B cell (primary cell): ENCODE data around the gene NAT10. TPM values are rescaled to one million over a fixed set of nuclear protein-coding genes. Genes with fewer than 3 reads are reported as not detected.

Source experiments
- ATAC-seq: fragments of 200-7000 bp; cut with Tn5 transposase; one replicate; pipeline ENCODE4 v1.10.0; 2021; ENCODE audit warnings: low read depth, mild to moderate bottlenecking, moderate number of reproducible peaks, moderate library complexity
- CTCF ChIA-PET: fragments of 350-600 bp; sonication (Branson Sonifier 250); formaldehyde crosslinking; loops from one replicate; lab custom pipeline; 2021; ENCODE audit warnings: antibody characterized with exemption, inconsistent platforms; lab: Charles Lee
- POLR2A ChIA-PET: fragments of 350-600 bp; sonication (Branson Sonifier 250); formaldehyde crosslinking; loops from one replicate; lab custom pipeline; 2021; ENCODE audit warnings: antibody characterized with exemption; lab: Charles Lee
- DNase-seq: peaks from one replicate; pipeline ENCODE4 v3.0.0; 2013
- H2AFZ ChIP-seq: 2 replicates; pipeline ENCODE4 v1.6.1; 2012; ENCODE audit warnings: mild to moderate bottlenecking, low read depth, low read length; ENCODE audit not compliant: insufficient read depth, poor library complexity, severe bottlenecking
- H3K27ac ChIP-seq, 2 donors: 1 replicate in 1 of 2; 2 replicates in 1 of 2; pipeline ENCODE4 v1.5.1; 2012 to 2013; ENCODE audit warnings: low read length in 2 of 2, mild to moderate bottlenecking in 2 of 2, moderate library complexity in 1 of 2
- H3K27me3 ChIP-seq, 4 experiments: fragments of 200-600 bp in 1 of 4; sonication (generic) in 1 of 4; replicated peaks in 1 of 4; 1 replicate in 2 of 4; 2 replicates in 2 of 4; pipeline versions ENCODE4 v1.6.1 to v1.7.0; 2013 to 2016; ENCODE audit warnings: low read length in 3 of 4, mild to moderate bottlenecking in 2 of 4, mixed read lengths in 1 of 4, moderate library complexity in 1 of 4; ENCODE audit not compliant: insufficient read depth in 4 of 4, control insufficient read depth in 3 of 4; ENCODE audit errors: control extremely low read depth in 1 of 4
- H3K36me3 ChIP-seq, 2 experiments: replicated peaks in 1 of 2; 1 replicate in 1 of 2; 2 replicates in 1 of 2; pipeline versions ENCODE4 v1.6.1 to v1.7.1; 2013; ENCODE audit warnings: low read length in 1 of 2; ENCODE audit not compliant: insufficient read depth in 2 of 2, control insufficient read depth in 1 of 2; ENCODE audit errors: control extremely low read depth in 1 of 2, extremely low read depth in 1 of 2
- H3K4me1 ChIP-seq, 2 donors: fragments of 200-600 bp in 1 of 2; sonication (generic) in 1 of 2; 1 replicate in 1 of 2; 2 replicates in 1 of 2; pipeline versions ENCODE4 v1.5.1 to v1.6.1; 2013 to 2017; ENCODE audit warnings: low read length in 2 of 2; ENCODE audit not compliant: control insufficient read depth in 2 of 2, insufficient read depth in 2 of 2
- H3K4me2 ChIP-seq: replicated peaks from 2 replicates; pipeline ENCODE3; 2012; ENCODE audit warnings: mild to moderate bottlenecking, low read depth, low read length; ENCODE audit not compliant: poor library complexity, severe bottlenecking
- H3K4me3 ChIP-seq, 5 experiments: fragments of 200-600 bp in 1 of 5; sonication (generic) in 1 of 5; 1 replicate in 3 of 5; 2 replicates in 2 of 5; pipeline versions ENCODE4 v1.5.1 to v1.7.0; 2011 to 2016; ENCODE audit warnings: low read length in 4 of 5, mild to moderate bottlenecking in 4 of 5, low read depth in 2 of 5, control low read depth in 1 of 5, moderate library complexity in 1 of 5; ENCODE audit not compliant: insufficient read depth in 1 of 5; ENCODE audit errors: control extremely low read depth in 1 of 5, extremely low read depth in 1 of 5
- H3K79me2 ChIP-seq: fragments of 200-600 bp; sonication (generic); one replicate; pipeline ENCODE4 v1.6.0; 2016; ENCODE audit warnings: low read length; ENCODE audit not compliant: control insufficient read depth, insufficient read depth
- H3K9ac ChIP-seq: fragments of 200-600 bp; sonication (generic); 2 replicates; pipeline ENCODE4 v1.6.1; 2017; ENCODE audit warnings: mild to moderate bottlenecking, low read length, moderate library complexity
- H3K9me3 ChIP-seq, 3 donors: one replicate each; pipeline versions ENCODE4 v1.6.1 to v1.7.1; 2013; ENCODE audit warnings: low read length in 2 of 3; ENCODE audit not compliant: control insufficient read depth in 2 of 3, insufficient read depth in 1 of 3; ENCODE audit errors: control extremely low read depth in 1 of 3
- H4K20me1 ChIP-seq: 2 replicates; pipeline ENCODE4 v1.6.0; 2012; ENCODE audit warnings: mild to moderate bottlenecking, low read length; ENCODE audit not compliant: insufficient read depth, control insufficient read depth, poor library complexity, severe bottlenecking
- H3K27ac Mint-ChIP-seq: one replicate; pipeline ENCODE4 v1.8.0; 2021; ENCODE audit warnings: mixed read lengths
- H3K27me3 Mint-ChIP-seq: one replicate; pipeline ENCODE4 v1.8.0; 2021; ENCODE audit warnings: mixed read lengths
- H3K4me1 Mint-ChIP-seq: one replicate; pipeline ENCODE4 v1.8.0; 2021; ENCODE audit warnings: mixed read lengths
- H3K4me3 Mint-ChIP-seq: one replicate; pipeline ENCODE4 v1.8.0; 2021; ENCODE audit warnings: mixed read lengths
- H3K9me3 Mint-ChIP-seq: one replicate; pipeline ENCODE4 v1.8.0; 2022; ENCODE audit warnings: mixed read lengths; ENCODE audit not compliant: insufficient read depth
- CTCF ChIP-seq: fragments of 200-600 bp; IDR thresholded peaks from one replicate; pipeline ENCODE4 v1.8.0; 2022; ENCODE audit warnings: antibody characterized with exemption, mild to moderate bottlenecking
- EZH2 ChIP-seq: IDR thresholded peaks from 2 replicates; pipeline ENCODE4 v1.6.1; 2012; ENCODE audit warnings: borderline replicate concordance, low read depth, mild to moderate bottlenecking, moderate library complexity, low read length; ENCODE audit not compliant: insufficient read depth, poor library complexity, severe bottlenecking
- WGBS: methylation state at CpG from one replicate; pipeline ENCODE4 v1.1.5; 2013; ENCODE audit warnings: missing lambda C conversion rate; ENCODE audit not compliant: insufficient coverage; 5-methylcytosine and 5-hydroxymethylcytosine counted together
- intact Hi-C: fragments of 100-400 bp; cut with micrococcal nuclease; formaldehyde crosslinking; loops from one replicate; pipeline ENCODE4 v1.10.0; 2022
- polyA plus RNA-seq: library from polyadenylated mRNA; depleted of rRNA; stranded (reverse); fragments of >200 nt; gene quantifications from 2 replicates; pipeline ENCODE4 v1.2.3, GENCODE V29; 2012
- total RNA-seq, 2 donors: library from RNA; stranded (reverse); fragments of 120-200 nt in 1 of 2; gene quantifications; 1 replicate in 1 of 2; 2 replicates in 1 of 2; pipeline versions ENCODE4 v1.2.3 to v1.2.4, GENCODE V29; 2013 to 2022

NAT10 gene
- total and polyA plus RNA-seq, 2 donors (not counting 1 experiment from before 2014, with no cell fraction given): 24.9 to 73.5 TPM

GRCh38 chr11:34135439-34135838 is 30.0 kb downstream of the NAT10 start:
- no peak overlapping the region for H3K4me3 Mint-ChIP-seq
- WGBS: 93% methylated on average over 2 of the region's 3 CpGs
- no peak overlapping the region for H3K9ac ChIP-seq
- H3K4me2 ChIP-seq: no peak overlapping the region
- H3K9me3 ChIP-seq: no peaks in the 10 kb centered on the region
- H2AFZ ChIP-seq: no peak overlapping the region
- no peak for TF ChIP-seq CTCF
- TF ChIP-seq EZH2: no peak
- CTCF ChIA-PET: interaction anchor here (1.4 kb wide), 1 partner anchor 357 kb away, joined by 3 read pairs; no protein-coding TSS in a partner anchor
- H4K20me1 ChIP-seq: no peaks in the 10 kb centered on the region
- H3K36me3 ChIP-seq: peaks cover 4 to 85% of the 10 kb centered on the region in 2 experiments
- H3K27me3 Mint-ChIP-seq: no peaks in the 10 kb centered on the region
- no peak overlapping the region for H3K4me3 ChIP-seq
- no peaks in the 10 kb centered on the region for H3K4me1 ChIP-seq
- H3K27ac ChIP-seq: no peak overlapping the region
- intact Hi-C loops: no loop called here
- no peaks in the 10 kb centered on the region for H3K79me2 ChIP-seq
- POLR2A ChIA-PET: no interaction called here
- DNase-seq (no peak), ATAC-seq (no peak)
- no peak overlapping the region for H3K27ac Mint-ChIP-seq
- no peaks in the 10 kb centered on the region for H3K27me3 ChIP-seq
- H3K9me3 Mint-ChIP-seq: no peaks in the 10 kb centered on the region
- no peaks in the 10 kb centered on the region for H3K4me1 Mint-ChIP-seq

DNA sequence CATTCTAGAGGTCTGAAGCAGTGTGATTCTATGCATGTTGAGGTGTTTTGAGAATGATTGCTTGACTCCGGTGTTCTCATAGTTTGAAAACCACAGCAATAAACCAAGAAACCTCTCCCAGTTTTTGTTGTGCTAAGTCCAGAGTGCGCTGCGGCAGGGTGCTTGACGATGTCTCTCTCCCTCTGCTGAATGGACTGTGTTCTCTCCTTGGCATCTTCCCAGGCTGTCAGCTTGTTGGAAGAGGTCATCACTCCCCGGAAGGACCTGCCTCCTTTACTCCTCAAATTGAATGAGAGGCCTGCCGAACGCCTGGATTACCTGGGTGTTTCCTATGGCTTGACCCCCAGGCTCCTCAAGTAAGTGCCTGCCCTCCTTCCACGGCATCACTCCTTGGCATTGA is 31.0 kb downstream of the NAT10 start:
- H3K36me3 ChIP-seq: peaks cover 4 to 85% of the 10 kb centered on the region in 2 experiments
- H3K4me1 Mint-ChIP-seq: no peaks in the 10 kb centered on the region
- TF ChIP-seq EZH2 (no peak), CTCF (no peak)
- H4K20me1 ChIP-seq: no peaks in the 10 kb centered on the region
- H2AFZ ChIP-seq: no peak overlapping the region
- no peak overlapping the region for H3K4me2 ChIP-seq
- H3K27me3 ChIP-seq: no peaks in the 10 kb centered on the region
- no peak overlapping the region for H3K4me3 Mint-ChIP-seq
- no peak for ATAC-seq
- H3K9me3 ChIP-seq: no peaks in the 10 kb centered on the region
- no peak overlapping the region for H3K27ac ChIP-seq
- no peaks in the 10 kb centered on the region for H3K4me1 ChIP-seq
- H3K4me3 ChIP-seq: no peak overlapping the region
- no peak for DNase-seq
- H3K27me3 Mint-ChIP-seq: no peaks in the 10 kb centered on the region
- no peak overlapping the region for H3K27ac Mint-ChIP-seq
- 100% methylated on average over 5 of the region's 8 CpGs for WGBS
- intact Hi-C loops: no loop called here
- no peaks in the 10 kb centered on the region for H3K9me3 Mint-ChIP-seq
- POLR2A ChIA-PET: no interaction called here
- H3K79me2 ChIP-seq: no peaks in the 10 kb centered on the region
- H3K9ac ChIP-seq: no peak overlapping the region
- CTCF ChIA-PET: no interaction called here
